Measurements from ENCODE around the gene MAN1A1.

MAN1A1 gene

GRCh38 chr6:119234457-119234856 is 115.1 kb downstream of the MAN1A1 start:
- no peak for DNase-seq (ENCODE audit: low spot score)

GRCh38 chr6:119233312-119233984 is 116.1 kb downstream of the MAN1A1 start:
- no peak for DNase-seq (ENCODE audit: low spot score)

- DNase-seq (ENCODE audit: low spot score), result no peak
Measured at GRCh38 chr6:119231394-119231793, 118.2 kb downstream of the MAN1A1 start.

GRCh38 chr6:119230160-119230559 is 119.4 kb downstream of the MAN1A1 start:
- no peak for DNase-seq (ENCODE audit: low spot score)

- no peak for DNase-seq (ENCODE audit: low spot score)
Measured at GRCh38 chr6:119227377-119227776, 122.2 kb downstream of the MAN1A1 start.

GRCh38 chr6:119226089-119226488 is 123.5 kb downstream of the MAN1A1 start:
- no peak for DNase-seq (ENCODE audit: low spot score)

GRCh38 chr6:119224095-119224701 is 125.4 kb downstream of the MAN1A1 start:
- no peak for DNase-seq (ENCODE audit: low spot score)

- DNase-seq (ENCODE audit: low spot score), result no peak
Measured at GRCh38 chr6:119220452-119220851, 129.1 kb downstream of the MAN1A1 start.

GRCh38 chr6:119218548-119218947 is 131.0 kb downstream of the MAN1A1 start:
- no peak for DNase-seq (ENCODE audit: low spot score)

GRCh38 chr6:119215885-119216590 is 133.5 kb downstream of the MAN1A1 start:
- DNase-seq (ENCODE audit: low spot score), result no peak

- no peak for DNase-seq (ENCODE audit: low spot score)
Measured at GRCh38 chr6:119215309-119215708, 134.3 kb downstream of the MAN1A1 start.

- no peak for DNase-seq (ENCODE audit: low spot score)
Measured at GRCh38 chr6:119210596-119210995, 139.0 kb downstream of the MAN1A1 start.

- no peak for DNase-seq (ENCODE audit: low spot score)
Measured at GRCh38 chr6:119209452-119210205, 139.9 kb downstream of the MAN1A1 start.

GRCh38 chr6:119207971-119208725 is 141.4 kb downstream of the MAN1A1 start:
- DNase-seq (ENCODE audit: low spot score), result no peak

GRCh38 chr6:119207327-119207726 is 142.2 kb downstream of the MAN1A1 start:
- no peak for DNase-seq (ENCODE audit: low spot score)

- no peak for DNase-seq (ENCODE audit: low spot score)
Measured at GRCh38 chr6:119205911-119206618, 143.5 kb downstream of the MAN1A1 start.

GRCh38 chr6:119204719-119205118 is 144.8 kb downstream of the MAN1A1 start:
- DNase-seq (ENCODE audit: low spot score), result no peak

GRCh38 chr6:119201480-119201879 is 148.1 kb downstream of the MAN1A1 start:
- no peak for DNase-seq (ENCODE audit: low spot score)

GRCh38 chr6:119200512-119201175 is 148.9 kb downstream of the MAN1A1 start:
- no peak for DNase-seq (ENCODE audit: low spot score)

GRCh38 chr6:119197271-119197670 is 152.3 kb downstream of the MAN1A1 start:
- DNase-seq (ENCODE audit: low spot score), result no peak

GRCh38 chr6:119196715-119197114 is 152.8 kb downstream of the MAN1A1 start:
- no peak for DNase-seq (ENCODE audit: low spot score)
